Activated CD8-positive, alpha-beta memory T cell treated with anti-CD3 and anti-CD28 coated beads, Interleukin-2, amount 50 U/mL, for 24 hours (primary cell): ENCODE measurements around the gene NAPA.

Experiments used
- DNase-seq: peaks from one replicate; pipeline ENCODE4 v3.0.0-alpha.2; 2020; ENCODE audit errors: extremely low read depth

NAPA gene

GRCh38 chr19:47458672-47459071 lies 56.2 kb downstream of the NAPA start:
- DNase-seq = no peak

- no peak for DNase-seq
These were observed 58.0 kb downstream of the NAPA start for GRCh38 chr19:47456721-47457474.

GRCh38 chr19:47450478-47450877 lies 64.4 kb downstream of the NAPA start:
- no peak for DNase-seq

- DNase-seq = no peak
These were observed 66.5 kb downstream of the NAPA start for GRCh38 chr19:47448360-47448727.

GRCh38 chr19:47447470-47448359 lies 67.1 kb downstream of the NAPA start:
- no peak for DNase-seq

- DNase-seq = no peak
These were observed 68.1 kb downstream of the NAPA start for GRCh38 chr19:47446534-47447469.

- no peak for DNase-seq
These were observed 68.9 kb downstream of the NAPA start for GRCh38 chr19:47445937-47446402.

- DNase-seq = no peak
These were observed 69.3 kb downstream of the NAPA start for GRCh38 chr19:47445527-47445926.

- DNase-seq = no peak
These were observed 70.5 kb downstream of the NAPA start for GRCh38 chr19:47444388-47444821.

GRCh38 chr19:47443331-47443730 lies 71.5 kb downstream of the NAPA start:
- DNase-seq = no peak

GRCh38 chr19:47438793-47439220 lies 76.1 kb downstream of the NAPA start:
- no peak for DNase-seq
